HG03097 (cell line): ENCODE results near the gene IKZF3.
"Not testable (repeated sequence)": the region's sequence is repeated elsewhere in the genome, so short reads cannot be mapped to it uniquely, and the experiment has no call there.

ENCODE experiments used
- ATAC-seq: cut with Tn5 transposase; IDR thresholded peaks from one replicate; pipeline ENCODE4 v1.9.1; 2021; ENCODE audit not compliant: unreplicated experiment, low FRiP score

Gene IKZF3

GRCh38 chr17:39782980-39783379 is 81.1 kb downstream of the IKZF3 start:
- no peak for ATAC-seq

DNA sequence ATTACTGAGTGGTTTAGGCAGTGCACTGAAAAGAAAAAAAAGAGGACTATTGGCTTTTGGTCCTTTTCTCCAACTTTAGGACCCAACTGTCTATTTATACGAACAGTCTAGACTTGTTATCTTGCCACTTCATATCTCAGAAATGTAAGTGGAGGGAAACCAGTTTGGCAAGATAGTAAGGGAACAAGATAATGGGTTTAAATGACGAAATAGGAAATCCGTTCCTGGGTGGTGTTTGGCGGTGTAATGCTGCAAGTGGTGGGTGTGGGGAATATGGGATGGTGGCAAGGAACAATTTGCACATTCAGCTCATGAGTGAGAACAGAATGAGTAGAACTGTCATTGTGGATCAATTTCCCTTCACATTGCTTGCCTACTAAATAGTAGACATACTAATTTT is 81.6 kb downstream of the IKZF3 start:
- no peak for ATAC-seq

DNA sequence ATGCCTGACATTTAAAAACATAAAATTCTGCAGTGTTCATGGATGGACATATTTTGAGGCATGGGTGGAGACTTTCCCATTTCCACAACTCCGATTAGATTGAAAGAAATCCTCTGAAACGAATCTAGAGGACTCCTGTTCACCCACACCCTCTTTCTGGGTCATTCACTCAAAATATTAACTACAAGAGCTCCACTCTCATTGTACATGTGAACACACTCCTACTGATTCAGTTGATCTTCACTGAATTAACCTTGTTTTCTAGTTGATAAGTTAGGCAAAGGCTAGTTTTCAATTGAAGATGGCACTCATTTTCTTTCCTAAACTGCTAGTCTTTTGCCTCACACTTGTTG is 82.3 kb downstream of the IKZF3 start:
- no peak for ATAC-seq

DNA sequence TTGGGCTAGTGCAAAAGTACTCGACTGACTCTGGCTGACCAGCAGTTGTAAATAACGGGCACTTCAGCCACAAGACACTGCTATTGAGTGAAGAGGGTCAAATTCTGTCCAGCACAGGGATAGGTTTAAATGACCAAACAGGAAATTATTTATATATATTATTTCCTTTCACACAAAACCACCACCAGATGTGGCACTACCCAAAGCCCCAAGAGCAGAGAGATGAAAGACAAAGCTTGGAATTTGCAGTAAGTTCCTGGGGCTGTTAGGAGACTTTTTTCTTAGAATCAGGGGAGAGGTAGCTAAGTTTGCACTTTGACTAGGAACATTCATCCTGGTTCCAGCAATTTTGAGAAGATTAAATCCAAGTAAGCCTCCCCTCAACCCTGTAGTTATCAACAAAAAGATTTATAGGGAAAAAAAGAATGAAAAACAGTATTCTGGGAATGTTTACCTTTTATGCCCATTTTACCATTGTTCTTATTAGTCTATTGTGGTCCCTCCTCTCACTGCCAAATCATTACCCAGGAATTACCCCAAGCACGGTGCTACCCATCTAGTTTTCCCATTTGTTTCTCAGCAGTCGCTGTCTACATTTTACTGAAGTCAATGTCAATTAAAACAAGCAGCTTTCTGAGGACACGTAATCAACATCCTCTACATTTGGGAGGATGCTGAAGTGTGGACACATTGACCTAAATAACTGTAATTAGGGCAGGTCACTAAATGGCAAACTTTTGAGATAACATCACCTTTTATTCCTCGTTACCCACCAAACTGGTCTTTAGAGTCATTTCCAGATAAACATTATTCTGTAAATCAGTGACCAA is 82.9 kb downstream of the IKZF3 start:
- ATAC-seq, result no peak

DNA sequence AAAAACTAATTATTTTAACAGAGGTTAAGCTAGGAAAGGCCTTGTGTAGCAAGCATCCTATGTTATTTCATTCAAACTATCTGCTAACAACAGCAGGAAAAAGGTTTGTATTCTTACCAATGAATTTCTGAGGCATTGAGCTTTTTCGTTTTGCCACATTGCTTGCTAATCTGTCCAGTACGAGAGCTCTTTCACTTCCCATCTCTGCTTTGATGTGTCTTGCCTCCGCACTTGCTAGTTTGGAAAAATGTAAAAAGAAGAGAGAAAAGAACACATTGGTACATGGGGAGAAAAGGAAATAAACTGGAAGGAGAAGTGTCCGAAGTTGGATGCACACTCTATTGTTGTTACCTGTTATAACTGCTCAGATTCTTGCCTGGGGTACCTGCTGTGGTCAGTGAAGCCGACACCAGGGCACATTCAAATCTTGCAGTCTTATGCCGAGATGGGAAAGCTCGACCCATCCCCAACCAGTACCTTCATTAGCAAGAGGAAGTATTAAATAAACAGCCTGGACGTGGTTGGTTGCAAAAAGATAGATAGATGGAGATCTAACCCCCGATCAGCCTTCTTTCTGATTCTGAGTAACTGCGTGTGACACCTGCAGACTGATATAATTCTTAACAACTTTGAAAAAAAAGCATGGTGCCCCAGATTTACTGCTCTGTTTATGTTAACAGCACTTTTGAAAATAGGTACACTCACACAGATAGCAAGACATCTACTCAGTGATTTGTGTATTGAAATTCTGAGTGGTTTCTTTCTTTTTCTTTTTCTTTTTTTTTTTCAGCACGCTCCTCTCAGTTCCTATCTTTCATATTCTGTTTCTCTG is 86.4 kb downstream of the IKZF3 start:
- ATAC-seq, result peak; percentile 50

DNA sequence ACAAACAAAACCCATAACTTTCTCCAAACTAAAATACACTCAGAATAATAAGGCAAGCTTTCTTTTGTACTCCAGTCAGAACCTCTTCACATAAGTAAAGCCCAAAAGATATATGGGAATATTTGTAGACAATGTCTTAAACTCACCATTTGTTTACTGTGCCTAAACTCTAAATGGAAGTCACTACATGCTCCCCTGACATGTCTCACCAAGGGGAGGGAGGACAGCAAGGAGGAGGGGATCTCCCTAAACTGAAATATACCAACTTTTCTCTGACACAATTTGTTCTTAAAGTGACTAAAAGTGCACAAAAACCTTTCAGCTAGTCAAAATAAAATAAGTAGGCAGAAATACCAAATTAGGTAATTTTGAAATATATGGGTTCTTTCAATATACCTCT is 87.9 kb downstream of the IKZF3 start:
- ATAC-seq, result no peak

- ATAC-seq, result no peak
Measured at GRCh38 chr17:39775031-39775430, 89.1 kb downstream of the IKZF3 start.

DNA sequence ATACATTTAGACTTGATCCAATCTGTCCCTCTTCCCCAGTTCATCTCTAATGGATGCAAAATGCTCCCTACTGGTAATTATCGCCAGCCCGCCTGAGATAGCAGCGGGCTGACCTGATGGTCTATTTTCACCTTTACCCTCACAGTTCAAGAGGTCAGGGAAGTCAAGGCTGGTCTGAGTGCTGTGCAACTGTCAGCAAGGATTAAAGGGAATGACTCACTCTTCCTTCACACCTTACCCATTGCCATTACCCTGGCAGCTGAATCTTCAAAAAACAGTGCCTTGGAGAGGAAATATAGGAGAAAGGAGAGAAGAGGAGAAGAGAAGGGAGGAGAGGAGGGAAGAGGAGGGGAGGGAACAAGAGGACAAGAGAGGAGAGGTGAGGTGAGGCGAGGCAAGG is 90.1 kb downstream of the IKZF3 start:
- ATAC-seq, result no peak

GRCh38 chr17:39772987-39773934 is 90.9 kb downstream of the IKZF3 start:
- ATAC-seq, result no peak

GRCh38 chr17:39772415-39772814 is 91.7 kb downstream of the IKZF3 start:
- ATAC-seq, result no peak

GRCh38 chr17:39769974-39770587 is 94.0 kb downstream of the IKZF3 start:
- ATAC-seq, result peak; percentile 42

GRCh38 chr17:39767147-39767546 is 97.0 kb downstream of the IKZF3 start:
- no peak for ATAC-seq

DNA sequence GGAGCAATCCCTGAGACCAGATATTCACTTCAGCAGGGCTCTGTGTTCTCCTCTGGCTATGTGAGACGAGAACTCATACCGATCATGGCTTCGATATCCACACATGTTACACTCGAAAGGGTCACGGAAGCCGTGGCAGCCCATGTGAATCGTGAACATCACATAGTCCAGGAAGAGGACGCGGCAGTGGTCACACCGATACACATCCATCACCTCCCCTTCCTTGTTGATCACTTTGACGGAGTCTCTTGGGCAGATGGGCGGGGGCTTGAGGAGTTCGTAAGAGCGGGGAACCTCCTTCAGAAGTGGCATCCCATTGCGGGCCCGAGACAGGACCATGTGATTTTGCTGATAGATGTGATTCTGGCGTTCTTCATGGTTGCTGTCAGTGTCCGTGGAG is 98.3 kb downstream of the IKZF3 start:
- ATAC-seq, result no peak

GRCh38 chr17:39765175-39765574 is 98.9 kb downstream of the IKZF3 start:
- no peak for ATAC-seq

DNA sequence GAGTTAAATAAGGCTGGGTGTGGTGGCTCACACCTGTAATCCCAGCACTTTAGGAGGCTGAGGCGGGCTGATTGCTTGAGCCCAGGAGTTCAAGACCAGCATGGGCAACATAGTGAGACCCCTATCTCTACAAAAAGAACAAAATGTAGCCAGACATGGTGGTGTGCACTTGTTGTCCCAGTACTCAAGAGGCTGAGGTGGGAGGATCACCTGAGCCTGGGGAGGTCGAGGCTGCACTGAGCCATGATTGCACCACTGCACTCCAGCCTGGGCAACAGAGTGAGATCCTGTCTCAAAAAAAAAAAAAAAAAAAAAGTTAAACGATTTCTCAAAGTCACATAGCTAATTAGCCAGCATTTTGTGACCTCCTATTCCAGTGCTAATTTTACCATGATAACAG is 99.9 kb downstream of the IKZF3 start:
- not testable (repeated sequence) for ATAC-seq

DNA sequence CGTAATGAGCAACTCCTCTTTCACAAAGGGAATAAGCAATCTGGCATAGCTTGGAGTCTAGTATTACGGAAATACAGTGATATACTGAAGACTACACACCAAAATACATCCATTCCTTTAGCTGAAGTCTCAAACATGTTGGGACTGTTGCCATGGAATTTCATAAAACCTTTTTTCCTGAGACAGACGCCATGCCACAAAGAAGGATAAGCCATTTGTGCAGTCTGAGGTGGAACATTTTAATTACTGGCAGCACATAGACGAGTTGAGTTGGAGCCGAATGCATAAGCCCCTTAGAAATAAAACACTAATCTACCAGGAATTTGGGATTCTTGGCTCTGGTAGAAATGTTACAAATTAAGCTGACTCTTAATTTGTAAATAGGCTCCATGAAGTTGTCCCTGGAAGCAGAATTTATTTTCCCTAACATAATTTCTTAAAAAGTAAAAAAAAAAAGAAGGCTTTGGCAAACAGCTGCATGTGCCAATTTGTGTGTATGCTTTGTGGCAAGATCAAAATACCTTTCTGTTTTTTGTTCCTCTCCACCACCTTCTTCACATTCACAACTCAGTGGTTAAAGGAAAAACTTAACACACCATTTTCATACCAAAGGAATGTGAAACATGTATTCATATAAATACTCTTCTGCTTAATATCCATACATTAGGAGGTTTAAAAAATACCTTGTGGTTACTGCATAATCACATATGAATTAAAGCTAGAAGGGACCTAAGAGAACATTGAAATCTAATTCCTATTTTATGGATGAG is 100.9 kb downstream of the IKZF3 start:
- ATAC-seq, result no peak

DNA sequence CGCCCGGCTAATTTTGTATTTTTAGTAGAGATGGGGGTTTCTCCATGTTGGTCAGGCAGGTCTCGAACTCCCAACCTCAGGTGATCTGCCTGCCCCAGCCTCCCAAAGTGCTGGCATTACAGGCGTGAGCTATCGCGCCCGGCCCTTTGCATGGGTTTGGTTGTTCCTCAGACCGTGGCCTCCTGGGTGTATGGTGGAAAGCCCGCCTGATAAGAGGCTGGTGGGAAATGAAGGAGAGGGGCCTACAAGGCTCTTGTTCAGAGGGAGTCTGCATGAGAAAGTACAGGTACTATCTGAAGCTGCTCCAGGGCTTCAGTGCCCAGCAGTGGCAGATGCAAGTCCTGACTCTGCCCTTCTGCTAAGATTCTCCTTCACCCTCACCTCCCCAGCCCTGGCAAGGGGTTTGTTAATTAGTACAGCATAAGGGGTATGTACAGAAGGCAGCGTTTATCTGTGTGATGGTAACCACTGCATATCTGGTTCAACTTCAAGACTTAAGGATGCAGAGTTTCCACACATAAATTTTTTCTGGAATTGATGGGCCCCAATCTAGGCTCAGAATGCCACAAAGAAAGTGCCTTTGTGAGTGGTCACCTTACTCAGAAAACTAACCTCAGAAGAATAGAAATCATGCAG is 102.1 kb downstream of the IKZF3 start:
- ATAC-seq, result no peak

DNA sequence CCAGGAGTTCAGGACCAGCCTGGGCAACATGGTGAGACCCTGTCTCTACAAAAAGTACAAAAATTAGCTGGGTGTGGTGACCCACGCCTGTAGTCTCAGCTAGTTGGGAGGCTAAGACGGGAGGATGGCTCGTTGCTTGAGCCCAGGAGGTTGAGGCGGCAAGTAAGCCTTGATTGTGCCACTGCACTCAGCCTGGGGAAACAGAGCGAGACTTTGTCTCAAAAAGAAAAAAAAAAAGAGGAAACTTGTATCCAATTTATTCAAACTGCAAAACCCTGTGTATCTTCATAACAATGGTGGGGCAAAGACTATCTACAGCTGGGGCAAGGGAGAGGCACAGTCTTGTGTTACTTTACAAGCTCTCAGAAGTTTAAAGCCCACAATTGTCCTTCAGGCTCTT is 104.9 kb downstream of the IKZF3 start:
- ATAC-seq, result no peak
